A673 (cell line): Measurements from ENCODE around the gene TNRC6C.

Experiments used
- EZH2 ChIP-seq: fragments of 200-600 bp; sonication (generic); IDR thresholded peaks from 2 replicates; pipeline ENCODE4 v1.6.1; 2017; ENCODE audit warnings: borderline replicate concordance, low read depth, mild to moderate bottlenecking, mixed read lengths, antibody characterized with exemption, low read length; ENCODE audit not compliant: poor library complexity, severe bottlenecking
- TF ChIP-seq, protein P1 (sequence below): fragments of 300-800, 200-600 bp; sonication (generic); conservative IDR thresholded peaks from 2 replicates; pipeline ENCODE4 v1.5.1; 2017; ENCODE audit warnings: low read depth, mild to moderate bottlenecking, antibody characterized with exemption, low read length, moderate library complexity, mixed read lengths

DNA sequence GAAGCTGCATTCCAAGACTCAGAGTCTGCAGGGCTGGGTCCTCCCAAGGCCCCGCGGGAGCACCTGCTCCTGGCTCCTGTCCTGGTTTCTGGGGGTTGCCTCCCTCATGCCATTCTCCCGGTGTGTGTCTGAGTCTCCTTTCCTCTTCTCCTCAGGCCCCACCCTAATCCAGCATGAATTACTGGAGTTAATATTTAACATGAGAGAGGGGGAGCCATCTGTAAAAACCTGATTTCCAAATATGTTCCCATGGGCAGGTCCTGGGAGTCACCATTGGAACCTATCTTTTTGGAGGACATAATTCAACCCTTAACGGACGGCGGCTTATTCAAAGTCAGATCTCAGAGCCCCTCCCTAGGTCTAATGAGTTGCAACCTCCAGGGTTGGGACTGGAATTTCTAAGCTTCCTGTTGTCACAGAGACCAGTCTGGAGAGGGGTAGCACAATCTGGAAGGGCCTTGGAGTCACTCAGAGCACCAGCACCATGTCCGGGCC, 193.1 kb downstream of the TNRC6C start:
- TF ChIP-seq, protein P1, sequence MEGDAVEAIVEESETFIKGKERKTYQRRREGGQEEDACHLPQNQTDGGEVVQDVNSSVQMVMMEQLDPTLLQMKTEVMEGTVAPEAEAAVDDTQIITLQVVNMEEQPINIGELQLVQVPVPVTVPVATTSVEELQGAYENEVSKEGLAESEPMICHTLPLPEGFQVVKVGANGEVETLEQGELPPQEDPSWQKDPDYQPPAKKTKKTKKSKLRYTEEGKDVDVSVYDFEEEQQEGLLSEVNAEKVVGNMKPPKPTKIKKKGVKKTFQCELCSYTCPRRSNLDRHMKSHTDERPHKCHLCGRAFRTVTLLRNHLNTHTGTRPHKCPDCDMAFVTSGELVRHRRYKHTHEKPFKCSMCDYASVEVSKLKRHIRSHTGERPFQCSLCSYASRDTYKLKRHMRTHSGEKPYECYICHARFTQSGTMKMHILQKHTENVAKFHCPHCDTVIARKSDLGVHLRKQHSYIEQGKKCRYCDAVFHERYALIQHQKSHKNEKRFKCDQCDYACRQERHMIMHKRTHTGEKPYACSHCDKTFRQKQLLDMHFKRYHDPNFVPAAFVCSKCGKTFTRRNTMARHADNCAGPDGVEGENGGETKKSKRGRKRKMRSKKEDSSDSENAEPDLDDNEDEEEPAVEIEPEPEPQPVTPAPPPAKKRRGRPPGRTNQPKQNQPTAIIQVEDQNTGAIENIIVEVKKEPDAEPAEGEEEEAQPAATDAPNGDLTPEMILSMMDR, result no peak
- no peak for TF ChIP-seq EZH2
